A673 (cell line): Measurements from ENCODE around the gene SH2D1A.

Experiments used
- EZH2 ChIP-seq: fragments of 200-600 bp; sonication (generic); IDR thresholded peaks from 2 replicates; pipeline ENCODE4 v1.6.1; 2017; ENCODE audit warnings: borderline replicate concordance, low read depth, mild to moderate bottlenecking, mixed read lengths, antibody characterized with exemption, low read length; ENCODE audit not compliant: poor library complexity, severe bottlenecking
- TF ChIP-seq, protein P1 (sequence below): fragments of 300-800, 200-600 bp; sonication (generic); conservative IDR thresholded peaks from 2 replicates; pipeline ENCODE4 v1.5.1; 2017; ENCODE audit warnings: low read depth, mild to moderate bottlenecking, antibody characterized with exemption, low read length, moderate library complexity, mixed read lengths

DNA sequence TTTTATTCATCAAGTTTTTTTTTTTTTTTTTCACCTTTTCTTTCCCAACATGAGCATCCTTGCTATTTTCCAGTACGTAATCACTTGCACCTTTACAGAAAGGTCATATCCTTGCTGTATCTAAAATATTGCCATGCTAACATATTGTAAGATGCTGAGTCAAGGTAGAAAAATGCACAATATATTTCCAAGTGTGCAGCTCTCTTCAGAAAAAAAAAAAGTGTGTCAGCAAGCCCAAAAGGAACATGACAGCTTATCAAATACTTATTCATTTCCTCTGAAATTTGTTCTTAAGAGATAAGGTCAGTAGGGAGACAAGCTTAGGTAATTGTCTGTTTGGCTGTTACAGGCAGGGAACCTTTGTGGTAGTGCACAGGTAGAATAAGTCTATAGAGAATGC lies 27.0 kb downstream of the SH2D1A start:
- TF ChIP-seq, protein P1, sequence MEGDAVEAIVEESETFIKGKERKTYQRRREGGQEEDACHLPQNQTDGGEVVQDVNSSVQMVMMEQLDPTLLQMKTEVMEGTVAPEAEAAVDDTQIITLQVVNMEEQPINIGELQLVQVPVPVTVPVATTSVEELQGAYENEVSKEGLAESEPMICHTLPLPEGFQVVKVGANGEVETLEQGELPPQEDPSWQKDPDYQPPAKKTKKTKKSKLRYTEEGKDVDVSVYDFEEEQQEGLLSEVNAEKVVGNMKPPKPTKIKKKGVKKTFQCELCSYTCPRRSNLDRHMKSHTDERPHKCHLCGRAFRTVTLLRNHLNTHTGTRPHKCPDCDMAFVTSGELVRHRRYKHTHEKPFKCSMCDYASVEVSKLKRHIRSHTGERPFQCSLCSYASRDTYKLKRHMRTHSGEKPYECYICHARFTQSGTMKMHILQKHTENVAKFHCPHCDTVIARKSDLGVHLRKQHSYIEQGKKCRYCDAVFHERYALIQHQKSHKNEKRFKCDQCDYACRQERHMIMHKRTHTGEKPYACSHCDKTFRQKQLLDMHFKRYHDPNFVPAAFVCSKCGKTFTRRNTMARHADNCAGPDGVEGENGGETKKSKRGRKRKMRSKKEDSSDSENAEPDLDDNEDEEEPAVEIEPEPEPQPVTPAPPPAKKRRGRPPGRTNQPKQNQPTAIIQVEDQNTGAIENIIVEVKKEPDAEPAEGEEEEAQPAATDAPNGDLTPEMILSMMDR = no peak
- no peak for TF ChIP-seq EZH2
